Epithelial cell of proximal tubule (primary cell): Measurements from ENCODE around the gene RRN3. TPM values are rescaled to one million over a fixed set of nuclear protein-coding genes. Genes with fewer than 3 reads are reported as not detected.

Source experiments
- total RNA-seq: library from RNA; depleted of rRNA; stranded (reverse); fragments of >200 nt; gene quantifications from 2 replicates; pipeline ENCODE4 v1.2.3, GENCODE V29; 2015

The RRN3 gene
- total RNA-seq, 1 donor from 2014 or later, result 19.5 TPM

Other genes with a start within 250 kb of the RRN3 start
- gene NPIPA1, start 156.8 kb downstream of the RRN3 start, total RNA-seq, result 17.9 and 26.9 TPM in 2 replicates
- 40.7 and 43.9 TPM in 2 replicates for gene PDXDC1, start 119.2 kb downstream of the RRN3 start, total RNA-seq
- 74.3 and 84.5 TPM in 2 replicates for gene NTAN1, start 38.2 kb downstream of the RRN3 start, total RNA-seq